Spleen (tissue), 7 donors: ENCODE data around the gene MACROD2.

Experiments
- POLR2A ChIP-seq, 3 donors: fragments of 450-650 bp; IDR thresholded peaks; one replicate each; pipeline ENCODE4 v1.5.1; 2017; ENCODE audit warnings: antibody characterized with exemption in 3 of 3, mild to moderate bottlenecking in 1 of 3
- POLR2AphosphoS5 ChIP-seq, 3 donors: sonication (generic); formaldehyde crosslinking; IDR thresholded peaks; one replicate each; pipeline ENCODE4 v1.5.1; 2017; ENCODE audit warnings: antibody characterized with exemption in 3 of 3
- TF ChIP-seq, protein P1 (sequence below), 11 experiments: fragments of 200-600 bp in 7 of 11; fragments of 450-650 bp in 4 of 11; sonication (generic) in 4 of 11; IDR thresholded peaks in 8 of 11; conservative IDR thresholded peaks in 3 of 11; 1 replicate in 7 of 11; 2 replicates in 4 of 11; pipeline versions ENCODE4 v1.4.0 to v1.8.0; 2016 to 2021; ENCODE audit warnings: antibody characterized with exemption in 11 of 11, inconsistent platforms in 4 of 11, mild to moderate bottlenecking in 1 of 11
- donor health status: DM: no; HTN: no; CAD: no; lungs with moderate emphysema.
- donor health status: DM: no; HTN: no; CAD: no.
- donor health status: DM: no; HTN: no; CAD: no.

- TF ChIP-seq, protein P1, sequence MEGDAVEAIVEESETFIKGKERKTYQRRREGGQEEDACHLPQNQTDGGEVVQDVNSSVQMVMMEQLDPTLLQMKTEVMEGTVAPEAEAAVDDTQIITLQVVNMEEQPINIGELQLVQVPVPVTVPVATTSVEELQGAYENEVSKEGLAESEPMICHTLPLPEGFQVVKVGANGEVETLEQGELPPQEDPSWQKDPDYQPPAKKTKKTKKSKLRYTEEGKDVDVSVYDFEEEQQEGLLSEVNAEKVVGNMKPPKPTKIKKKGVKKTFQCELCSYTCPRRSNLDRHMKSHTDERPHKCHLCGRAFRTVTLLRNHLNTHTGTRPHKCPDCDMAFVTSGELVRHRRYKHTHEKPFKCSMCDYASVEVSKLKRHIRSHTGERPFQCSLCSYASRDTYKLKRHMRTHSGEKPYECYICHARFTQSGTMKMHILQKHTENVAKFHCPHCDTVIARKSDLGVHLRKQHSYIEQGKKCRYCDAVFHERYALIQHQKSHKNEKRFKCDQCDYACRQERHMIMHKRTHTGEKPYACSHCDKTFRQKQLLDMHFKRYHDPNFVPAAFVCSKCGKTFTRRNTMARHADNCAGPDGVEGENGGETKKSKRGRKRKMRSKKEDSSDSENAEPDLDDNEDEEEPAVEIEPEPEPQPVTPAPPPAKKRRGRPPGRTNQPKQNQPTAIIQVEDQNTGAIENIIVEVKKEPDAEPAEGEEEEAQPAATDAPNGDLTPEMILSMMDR (IDR thresholded peaks at IDR 0.05 in 8 of 11, conservative IDR thresholded peaks at IDR 0.05 in 3 of 11) = no peak
- TF ChIP-seq POLR2AphosphoS5 (IDR thresholded peaks at IDR 0.05) (no peak), POLR2A (IDR thresholded peaks at IDR 0.05) (no peak)
Measured at GRCh38 chr20:16000112-16000511, 2004.8 kb downstream of the MACROD2 start.
